ENCODE measurements around the gene AGAP1. TPM values are rescaled to one million over a fixed set of nuclear protein-coding genes. Genes with fewer than 3 reads are reported as not detected.

The AGAP1 gene
- total RNA-seq, 1 donor from 2014 or later: 43.8 TPM

DNA sequence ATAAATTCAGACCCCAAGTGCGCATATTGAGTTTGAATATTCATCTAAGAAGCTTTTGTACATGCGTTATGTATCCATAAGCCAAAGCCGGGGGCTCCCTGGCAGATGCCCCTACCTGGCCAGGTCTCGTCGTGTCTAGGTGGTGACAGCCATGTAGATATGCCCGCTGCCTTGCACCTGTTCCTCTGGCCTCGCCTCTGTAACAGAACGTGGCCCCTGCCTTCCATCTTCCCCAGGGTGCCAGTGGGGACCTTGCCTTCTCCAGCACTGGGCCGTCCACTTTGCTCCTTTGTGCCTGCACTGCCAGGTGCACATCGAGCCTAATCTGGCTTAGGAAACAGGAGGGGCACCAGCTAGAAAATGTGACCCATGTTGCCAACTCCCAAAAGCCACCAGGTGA, 198.2 kb downstream of the AGAP1 start:
- TF ChIP-seq, protein P1, sequence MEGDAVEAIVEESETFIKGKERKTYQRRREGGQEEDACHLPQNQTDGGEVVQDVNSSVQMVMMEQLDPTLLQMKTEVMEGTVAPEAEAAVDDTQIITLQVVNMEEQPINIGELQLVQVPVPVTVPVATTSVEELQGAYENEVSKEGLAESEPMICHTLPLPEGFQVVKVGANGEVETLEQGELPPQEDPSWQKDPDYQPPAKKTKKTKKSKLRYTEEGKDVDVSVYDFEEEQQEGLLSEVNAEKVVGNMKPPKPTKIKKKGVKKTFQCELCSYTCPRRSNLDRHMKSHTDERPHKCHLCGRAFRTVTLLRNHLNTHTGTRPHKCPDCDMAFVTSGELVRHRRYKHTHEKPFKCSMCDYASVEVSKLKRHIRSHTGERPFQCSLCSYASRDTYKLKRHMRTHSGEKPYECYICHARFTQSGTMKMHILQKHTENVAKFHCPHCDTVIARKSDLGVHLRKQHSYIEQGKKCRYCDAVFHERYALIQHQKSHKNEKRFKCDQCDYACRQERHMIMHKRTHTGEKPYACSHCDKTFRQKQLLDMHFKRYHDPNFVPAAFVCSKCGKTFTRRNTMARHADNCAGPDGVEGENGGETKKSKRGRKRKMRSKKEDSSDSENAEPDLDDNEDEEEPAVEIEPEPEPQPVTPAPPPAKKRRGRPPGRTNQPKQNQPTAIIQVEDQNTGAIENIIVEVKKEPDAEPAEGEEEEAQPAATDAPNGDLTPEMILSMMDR (IDR thresholded peaks at IDR 0.05): no peak

DNA sequence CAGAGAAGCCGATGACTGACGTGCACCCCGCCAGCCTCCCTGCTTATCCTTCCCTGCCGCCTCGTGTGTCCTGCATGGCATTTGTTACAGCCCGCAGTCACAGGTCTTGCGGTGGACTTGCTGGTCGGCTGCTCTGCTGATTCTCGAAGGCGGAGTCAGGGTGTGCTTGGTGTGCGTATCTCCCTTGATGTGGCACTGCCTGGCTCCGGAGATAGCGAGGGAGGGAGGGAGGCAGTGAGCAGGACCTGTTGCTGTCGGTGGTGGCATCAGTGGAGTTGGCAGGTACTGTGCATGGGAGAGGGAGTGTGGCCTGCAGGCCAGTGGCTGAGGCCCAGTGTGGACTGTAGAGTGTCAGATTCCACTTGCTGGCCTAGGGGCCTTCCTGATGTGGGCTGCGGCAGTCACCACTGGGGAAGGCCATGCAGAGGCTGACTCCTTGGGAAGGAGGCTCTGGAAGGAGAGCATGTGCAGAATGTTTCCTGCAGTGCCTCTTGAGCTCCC, 198.9 kb downstream of the AGAP1 start:
- Mint-ChIP-seq H3K9me3 (ENCODE audit: unreplicated experiment) (no peaks in the 10 kb centered on the region), H3K27me3 (ENCODE audit: unreplicated experiment) (no peaks in the 10 kb centered on the region), H3K36me3 (ENCODE audit: unreplicated experiment) (no peaks in the 10 kb centered on the region), H3K4me3 (ENCODE audit: unreplicated experiment) (no peak overlapping the region), H3K4me1 (ENCODE audit: unreplicated experiment) (peaks cover 20% of the 10 kb centered on the region), H3K27ac (ENCODE audit: unreplicated experiment) (no peak overlapping the region)
- no peak for DNase-seq (ENCODE audit: extremely low spot score, unreplicated experiment)
- TF ChIP-seq, protein P1 (IDR thresholded peaks at IDR 0.05): no peak

More for the DNA sequence above, 198.2 kb downstream of the AGAP1 start:
- H3K4me1 Mint-ChIP-seq (ENCODE audit: unreplicated experiment): peaks cover 14% of the 10 kb centered on the region
- H3K36me3 Mint-ChIP-seq (ENCODE audit: unreplicated experiment): no peaks in the 10 kb centered on the region
- DNase-seq (ENCODE audit: extremely low spot score, unreplicated experiment): no peak
- no peaks in the 10 kb centered on the region for H3K27me3 Mint-ChIP-seq (ENCODE audit: unreplicated experiment)
- H3K9me3 Mint-ChIP-seq (ENCODE audit: unreplicated experiment): no peaks in the 10 kb centered on the region
- no peak overlapping the region for H3K4me3 Mint-ChIP-seq (ENCODE audit: unreplicated experiment)
- H3K27ac Mint-ChIP-seq (ENCODE audit: unreplicated experiment): no peak overlapping the region

DNA sequence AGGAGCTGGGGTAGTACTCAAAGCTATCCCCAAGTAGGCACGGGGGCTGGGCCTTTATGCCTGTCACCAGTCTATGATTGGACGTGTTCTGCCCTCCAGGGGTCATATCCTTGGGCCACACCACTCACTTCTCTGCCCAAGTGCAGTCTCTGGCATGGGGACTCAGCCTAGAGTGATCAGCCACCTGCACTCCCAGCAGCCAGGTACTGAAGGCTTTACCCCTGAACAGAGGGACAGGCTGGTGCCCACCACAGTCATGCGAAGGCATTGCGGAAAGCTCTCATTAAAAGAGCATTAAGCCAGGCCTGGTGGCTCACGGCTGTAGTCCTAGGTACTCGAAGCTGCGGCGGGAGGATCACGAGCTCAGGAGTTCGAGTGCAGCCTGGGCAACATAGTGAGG, 199.4 kb downstream of the AGAP1 start:
- Mint-ChIP-seq H3K4me1 (ENCODE audit: unreplicated experiment) (peaks cover 23% of the 10 kb centered on the region), H3K9me3 (ENCODE audit: unreplicated experiment) (no peaks in the 10 kb centered on the region)
- no peak for DNase-seq (ENCODE audit: extremely low spot score, unreplicated experiment)

DNA sequence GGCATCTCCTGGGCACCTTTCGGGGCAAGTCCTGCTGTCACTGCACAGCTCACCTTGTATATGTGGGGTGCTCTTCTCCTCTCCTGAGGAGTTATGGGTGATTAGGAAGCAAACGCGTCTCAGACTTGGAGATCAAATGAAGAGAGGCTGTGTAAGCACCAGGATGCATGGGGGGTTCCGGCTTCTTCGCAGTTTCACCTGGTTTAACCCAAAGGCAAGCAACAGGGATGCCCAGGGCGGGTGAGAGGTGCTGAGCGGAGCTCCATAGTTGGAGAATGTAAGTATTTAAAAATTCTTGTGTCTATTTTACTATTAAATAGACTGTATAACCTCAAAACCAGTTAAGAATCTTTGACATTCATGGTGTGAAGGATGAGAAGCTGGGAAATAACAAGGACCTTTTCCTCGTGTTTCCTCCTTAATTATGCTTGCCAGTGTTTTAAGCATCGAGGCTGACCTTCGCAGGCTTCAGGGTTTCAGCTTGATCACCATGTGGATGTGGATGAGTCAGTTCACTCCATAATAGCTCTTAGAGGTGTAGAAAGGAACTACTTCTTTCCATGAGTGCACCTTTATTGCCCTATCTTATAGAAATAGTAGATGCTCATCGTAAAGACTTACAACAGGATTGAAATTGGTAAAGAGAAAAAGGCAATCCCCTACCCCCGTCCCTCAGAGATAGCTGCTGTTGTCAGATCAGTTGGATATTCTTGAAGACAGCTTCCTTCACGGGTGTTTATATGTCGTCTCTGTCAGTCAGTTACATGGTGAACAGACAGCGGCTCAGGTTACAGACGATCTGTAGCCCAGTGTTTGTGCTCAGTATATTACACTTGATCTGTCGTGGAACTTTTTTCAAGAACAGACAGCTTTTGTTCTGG, 201.1 kb downstream of the AGAP1 start:
- H3K9me3 Mint-ChIP-seq (ENCODE audit: unreplicated experiment): no peaks in the 10 kb centered on the region
- no peaks in the 10 kb centered on the region for H3K36me3 Mint-ChIP-seq (ENCODE audit: unreplicated experiment)
- DNase-seq (ENCODE audit: extremely low spot score, unreplicated experiment): no peak
- TF ChIP-seq, protein P1 (IDR thresholded peaks at IDR 0.05): no peak
- no peaks in the 10 kb centered on the region for H3K27me3 Mint-ChIP-seq (ENCODE audit: unreplicated experiment)
- H3K27ac Mint-ChIP-seq (ENCODE audit: unreplicated experiment): peak overlapping the region; percentile 43
- H3K4me3 Mint-ChIP-seq (ENCODE audit: unreplicated experiment): no peak overlapping the region
- H3K4me1 Mint-ChIP-seq (ENCODE audit: unreplicated experiment): peaks cover 30% of the 10 kb centered on the region

More for the DNA sequence above, 199.4 kb downstream of the AGAP1 start:
- Mint-ChIP-seq H3K27ac (ENCODE audit: unreplicated experiment) (no peak overlapping the region), H3K4me3 (ENCODE audit: unreplicated experiment) (no peak overlapping the region), H3K36me3 (ENCODE audit: unreplicated experiment) (no peaks in the 10 kb centered on the region), H3K27me3 (ENCODE audit: unreplicated experiment) (no peaks in the 10 kb centered on the region)
- TF ChIP-seq, protein P1 (IDR thresholded peaks at IDR 0.05): no peak

DNA sequence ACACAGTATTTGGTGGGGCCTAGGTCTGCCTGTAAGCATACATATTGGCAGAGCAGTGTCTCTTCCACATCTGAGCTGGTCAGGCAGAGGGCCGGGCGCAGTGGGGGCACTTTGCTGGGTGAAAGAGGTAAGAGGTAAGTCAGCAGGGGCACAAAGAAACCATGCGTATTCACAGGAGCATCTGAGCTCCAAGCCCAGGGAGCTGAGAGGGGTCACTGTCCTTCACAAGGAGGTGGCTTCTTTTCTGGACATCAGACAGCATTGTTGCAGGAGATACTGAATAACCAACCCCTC, 201.7 kb downstream of the AGAP1 start:
- Mint-ChIP-seq H3K27ac (ENCODE audit: unreplicated experiment) (peak overlapping the region; percentile 43), H3K4me3 (ENCODE audit: unreplicated experiment) (no peak overlapping the region), H3K9me3 (ENCODE audit: unreplicated experiment) (no peaks in the 10 kb centered on the region), H3K4me1 (ENCODE audit: unreplicated experiment) (peaks cover 30% of the 10 kb centered on the region), H3K36me3 (ENCODE audit: unreplicated experiment) (no peaks in the 10 kb centered on the region), H3K27me3 (ENCODE audit: unreplicated experiment) (no peaks in the 10 kb centered on the region)
- TF ChIP-seq, protein P1 (IDR thresholded peaks at IDR 0.05): no peak
- DNase-seq (ENCODE audit: extremely low spot score, unreplicated experiment): no peak

Data from osteocyte (in vitro differentiated cells).